Endodermal cell (in vitro differentiated cells): ENCODE results near the gene ERBB4. TPM values are rescaled to one million over a fixed set of nuclear protein-coding genes. Genes with fewer than 3 reads are reported as not detected.

Experiments used
- DNase-seq: peaks from one replicate; pipeline ENCODE4 v3.0.0-alpha.2; 2017
- H3K27ac ChIP-seq: 2 replicates; pipeline ENCODE4 v1.5.1; 2013; ENCODE audit warnings: mild to moderate bottlenecking, low read depth, low read length, moderate library complexity
- H3K27me3 ChIP-seq: 2 replicates; pipeline ENCODE4 v1.6.1; 2013; ENCODE audit warnings: mild to moderate bottlenecking, low read length, moderate library complexity; ENCODE audit not compliant: insufficient read depth, control insufficient read depth, poor library complexity, severe bottlenecking
- H3K36me3 ChIP-seq: 2 replicates; pipeline ENCODE4 v1.7.0; 2013; ENCODE audit warnings: mild to moderate bottlenecking, low read length, moderate library complexity; ENCODE audit not compliant: control insufficient read depth, insufficient read depth
- H3K4me1 ChIP-seq: one replicate; pipeline ENCODE4 v1.7.0; 2013; ENCODE audit warnings: low read length; ENCODE audit not compliant: control insufficient read depth, insufficient read depth
- H3K4me3 ChIP-seq: 2 replicates; pipeline ENCODE4 v1.5.1; 2013; ENCODE audit warnings: mild to moderate bottlenecking, low read length, moderate library complexity
- H3K9ac ChIP-seq: 2 replicates; pipeline ENCODE4 v1.6.1; 2013; ENCODE audit warnings: mild to moderate bottlenecking, low read length, moderate library complexity; ENCODE audit not compliant: poor library complexity, severe bottlenecking; ENCODE audit errors: extremely low read depth
- H3K9me3 ChIP-seq: 2 replicates; pipeline ENCODE4 v1.6.1; 2013; ENCODE audit warnings: mild to moderate bottlenecking, low read length, moderate library complexity; ENCODE audit not compliant: control insufficient read depth
- H3K27ac Mint-ChIP-seq: 2 replicates; pipeline ENCODE4 v1.8.0; 2020; ENCODE audit warnings: mixed read lengths
- H3K27me3 Mint-ChIP-seq: 2 replicates; pipeline ENCODE4 v1.8.0; 2021; ENCODE audit warnings: mild to moderate bottlenecking, mixed read lengths; ENCODE audit not compliant: insufficient read depth
- H3K36me3 Mint-ChIP-seq: 2 replicates; pipeline ENCODE4 v1.8.0; 2020; ENCODE audit warnings: low read depth, mixed read lengths
- H3K4me1 Mint-ChIP-seq: 2 replicates; pipeline ENCODE4 v1.8.0; 2020; ENCODE audit warnings: mixed read lengths
- H3K4me3 Mint-ChIP-seq: 2 replicates; pipeline ENCODE4 v1.8.0; 2020; ENCODE audit warnings: mild to moderate bottlenecking, moderate library complexity, mixed read lengths
- H3K9me3 Mint-ChIP-seq: 2 replicates; pipeline ENCODE4 v1.8.0; 2020; ENCODE audit warnings: mild to moderate bottlenecking, mixed read lengths
- WGBS, 2 experiments: methylation state at CpG; one replicate each; pipeline versions ENCODE4 v1.1.5 to v1.1.7; 2013; ENCODE audit warnings: missing lambda C conversion rate in 2 of 2, mixed read lengths in 1 of 2; ENCODE audit not compliant: insufficient coverage in 1 of 2, insufficient read length in 1 of 2; 5-methylcytosine and 5-hydroxymethylcytosine counted together
- total RNA-seq, 2 donors: library from RNA; stranded (reverse); fragmentation: NEBNext Ultra II Directional in 1 of 2; extraction: Animal tissue kit (Norgen Biotek cat#: 25700) in 1 of 2; gene quantifications; 2 replicates in 1 of 2; 3 replicates in 1 of 2; pipeline ENCODE4 v1.2.1, GENCODE V29; 2021
- TF ChIP-seq, protein P1 (sequence below): fragments of 200-600 bp; sonication (generic); conservative IDR thresholded peaks from 2 replicates; pipeline ENCODE4 v1.5.0; 2021; ENCODE audit warnings: antibody characterized with exemption, mild to moderate bottlenecking

Gene ERBB4
- total RNA-seq, 2 donors from 2014 or later = 154 to 158 TPM

DNA sequence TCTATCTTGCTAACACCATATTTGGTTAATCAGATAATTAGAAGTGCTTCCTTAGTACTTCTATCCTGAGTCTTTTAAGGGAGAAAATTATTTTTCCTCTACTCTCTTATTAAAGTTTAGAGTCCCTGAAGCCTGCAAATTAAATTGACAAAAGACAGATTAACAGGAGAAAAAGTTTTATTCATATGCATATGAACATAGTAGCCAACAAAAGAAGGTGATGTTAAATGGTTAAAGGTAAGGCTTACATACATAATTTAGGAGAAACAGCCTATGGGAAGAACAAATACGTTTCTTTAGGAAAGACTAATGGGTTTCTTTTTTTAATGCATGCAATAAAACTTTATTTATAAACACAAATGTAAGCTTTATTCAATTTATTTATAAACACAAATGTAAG lies 1177.2 kb downstream of the ERBB4 start:
- H3K4me1 Mint-ChIP-seq = peaks cover 19% of the 10 kb centered on the region
- no peak for DNase-seq

DNA sequence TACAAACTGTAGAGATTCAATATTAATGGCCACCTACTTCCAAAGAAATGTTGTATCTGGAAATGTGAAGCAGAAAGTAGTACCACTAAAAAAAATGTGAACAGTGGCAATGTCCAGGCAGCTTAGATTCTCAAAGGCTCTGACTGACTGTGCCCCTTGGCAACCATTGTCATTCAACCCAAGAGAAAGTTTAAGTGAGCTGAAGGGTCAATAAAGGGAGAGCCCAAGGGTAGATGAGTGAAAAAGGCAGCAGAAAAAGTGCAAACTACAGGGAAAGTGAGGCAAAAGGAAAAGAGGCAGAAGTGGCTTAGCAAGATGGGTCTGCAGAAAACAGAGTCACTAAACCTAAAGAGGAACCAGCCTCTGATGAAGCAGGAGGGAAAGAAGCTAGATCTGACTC lies 1179.3 kb downstream of the ERBB4 start:
- Mint-ChIP-seq H3K9me3 (peaks cover 5% of the 10 kb centered on the region), H3K36me3 (peaks cover 3% of the 10 kb centered on the region), H3K27ac (no peak overlapping the region), H3K4me1 (peaks cover 14% of the 10 kb centered on the region), H3K4me3 (no peak overlapping the region), H3K27me3 (no peaks in the 10 kb centered on the region)
- no peaks in the 10 kb centered on the region for H3K9me3 ChIP-seq
- peaks cover 3% of the 10 kb centered on the region for H3K4me1 ChIP-seq
- H3K36me3 ChIP-seq = no peaks in the 10 kb centered on the region
- H3K27ac ChIP-seq = no peak overlapping the region
- no peak overlapping the region for H3K4me3 ChIP-seq
- H3K27me3 ChIP-seq = peaks cover 4% of the 10 kb centered on the region
- TF ChIP-seq, protein P1, sequence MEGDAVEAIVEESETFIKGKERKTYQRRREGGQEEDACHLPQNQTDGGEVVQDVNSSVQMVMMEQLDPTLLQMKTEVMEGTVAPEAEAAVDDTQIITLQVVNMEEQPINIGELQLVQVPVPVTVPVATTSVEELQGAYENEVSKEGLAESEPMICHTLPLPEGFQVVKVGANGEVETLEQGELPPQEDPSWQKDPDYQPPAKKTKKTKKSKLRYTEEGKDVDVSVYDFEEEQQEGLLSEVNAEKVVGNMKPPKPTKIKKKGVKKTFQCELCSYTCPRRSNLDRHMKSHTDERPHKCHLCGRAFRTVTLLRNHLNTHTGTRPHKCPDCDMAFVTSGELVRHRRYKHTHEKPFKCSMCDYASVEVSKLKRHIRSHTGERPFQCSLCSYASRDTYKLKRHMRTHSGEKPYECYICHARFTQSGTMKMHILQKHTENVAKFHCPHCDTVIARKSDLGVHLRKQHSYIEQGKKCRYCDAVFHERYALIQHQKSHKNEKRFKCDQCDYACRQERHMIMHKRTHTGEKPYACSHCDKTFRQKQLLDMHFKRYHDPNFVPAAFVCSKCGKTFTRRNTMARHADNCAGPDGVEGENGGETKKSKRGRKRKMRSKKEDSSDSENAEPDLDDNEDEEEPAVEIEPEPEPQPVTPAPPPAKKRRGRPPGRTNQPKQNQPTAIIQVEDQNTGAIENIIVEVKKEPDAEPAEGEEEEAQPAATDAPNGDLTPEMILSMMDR = no peak
- H3K9ac ChIP-seq = no peak overlapping the region
- DNase-seq = no peak

More for the DNA sequence above, 1177.2 kb downstream of the ERBB4 start:
- peaks cover 5% of the 10 kb centered on the region for H3K9me3 Mint-ChIP-seq
- Histone ChIP-seq H3K36me3 (no peaks in the 10 kb centered on the region), H3K4me3 (no peak overlapping the region), H3K4me1 (peaks cover 3% of the 10 kb centered on the region), H3K9me3 (no peaks in the 10 kb centered on the region), H3K27ac (no peak overlapping the region), H3K9ac (no peak overlapping the region), H3K27me3 (no peaks in the 10 kb centered on the region)
- H3K36me3 Mint-ChIP-seq = peaks cover 3% of the 10 kb centered on the region
- no peaks in the 10 kb centered on the region for H3K27me3 Mint-ChIP-seq
- H3K27ac Mint-ChIP-seq = no peak overlapping the region
- TF ChIP-seq, protein P1 = no peak
- no peak overlapping the region for H3K4me3 Mint-ChIP-seq
- 56% methylated on average over 1 of the region's 1 CpG; no CpG with 5 or more reads in 1 of the 2 experiments for WGBS, 2 experiments

DNA sequence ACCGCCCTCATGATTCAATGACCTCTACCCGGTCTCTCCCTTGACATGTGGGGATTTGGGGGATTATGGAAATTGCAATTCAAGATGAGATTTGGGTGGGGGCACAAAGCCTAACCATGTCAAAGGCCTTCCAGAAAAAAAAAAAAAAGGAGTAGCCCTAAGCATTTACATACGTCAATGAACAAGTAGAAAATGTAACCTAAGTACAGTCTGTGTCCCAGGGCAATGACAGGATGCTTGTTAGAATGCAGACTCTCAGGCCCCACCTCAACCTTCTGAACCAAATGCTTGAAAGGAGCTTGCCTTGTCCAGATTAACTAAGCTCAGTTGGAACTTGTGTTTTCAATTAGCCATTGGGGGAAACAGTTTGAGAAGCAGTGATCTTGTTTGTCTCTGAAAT lies 1180.1 kb downstream of the ERBB4 start:
- TF ChIP-seq, protein P1 = no peak
- DNase-seq = no peak
- no peak overlapping the region for H3K27ac Mint-ChIP-seq
- H3K4me3 Mint-ChIP-seq = no peak overlapping the region
- 84 to 100% methylated on average over 1 to 3 of the region's 3 CpGs for WGBS, 2 experiments
- H3K27me3 Mint-ChIP-seq = no peaks in the 10 kb centered on the region
- peaks cover 3% of the 10 kb centered on the region for H3K4me1 ChIP-seq
- no peak overlapping the region for H3K4me3 ChIP-seq
- no peak overlapping the region for H3K27ac ChIP-seq
- H3K9ac ChIP-seq = no peak overlapping the region
- no peaks in the 10 kb centered on the region for H3K9me3 ChIP-seq
- peaks cover 11% of the 10 kb centered on the region for H3K27me3 ChIP-seq
- H3K36me3 Mint-ChIP-seq = no peaks in the 10 kb centered on the region
- peaks cover under 1% of the 10 kb centered on the region for H3K9me3 Mint-ChIP-seq
- peaks cover 14% of the 10 kb centered on the region for H3K4me1 Mint-ChIP-seq
- no peaks in the 10 kb centered on the region for H3K36me3 ChIP-seq
